ENCODE results near the gene GBP2. TPM values are rescaled to one million over a fixed set of nuclear protein-coding genes. Genes with fewer than 3 reads are reported as not detected.

GBP2 gene
- polyA plus RNA-seq, 3 donors, result 46.1 to 83.9 (median 74.1) TPM

GRCh38 chr1:89133747-89134146 is 7.8 kb upstream of the GBP2 start:
- H3K4me1 Mint-ChIP-seq, result peaks cover 23% of the 10 kb centered on the region
- peaks cover 0 to 6% (median 0%) of the 10 kb centered on the region in 7 donors for H3K9me3 Mint-ChIP-seq
- H3K27ac ChIP-seq (ENCODE audit: low read depth in 1 of 2, low read length in 2 of 2), result no peak overlapping the region
- H3K4me3 ChIP-seq (replicated peaks in 1 of 3; ENCODE audit: low read depth in 2 of 3, low read length in 3 of 3), result no peak overlapping the region
- H3K4me2 ChIP-seq (replicated peaks; ENCODE audit: extremely low read depth, low read length, poor library complexity, severe bottlenecking), result no peak overlapping the region
- no peaks in the 10 kb centered on the region for H3K36me3 ChIP-seq (replicated peaks in 1 of 2; ENCODE audit: control insufficient read depth in 1 of 2, insufficient read depth in 2 of 2, low read length in 2 of 2)
- H3K27ac Mint-ChIP-seq, result no peak overlapping the region
- intact Hi-C loops (cut with micrococcal nuclease), result no loop called here
- peaks cover 0 to 3% (median 0%) of the 10 kb centered on the region in 3 donors for H3K27me3 Mint-ChIP-seq (ENCODE audit: low read depth in 3 of 3)
- no peaks in the 10 kb centered on the region for H3K36me3 Mint-ChIP-seq
- no peak overlapping the region for H3K4me3 Mint-ChIP-seq
- H3K79me2 ChIP-seq (ENCODE audit: insufficient read depth, low read length), result no peaks in the 10 kb centered on the region
- H3K9ac ChIP-seq (ENCODE audit: insufficient read depth, low read length, poor library complexity, severe bottlenecking), result no peak overlapping the region
- no peaks in the 10 kb centered on the region for H3K9me3 ChIP-seq (replicated peaks in 1 of 2; ENCODE audit: control insufficient read depth in 1 of 2, insufficient read depth in 1 of 2, low read length in 2 of 2)
- no peak overlapping the region for H2AFZ ChIP-seq (ENCODE audit: insufficient read depth, low read depth, low read length, poor library complexity, severe bottlenecking)
- 100% methylated on average over 1 of the region's 1 CpG for WGBS (ENCODE audit: insufficient coverage)
- DNase-seq, result no peak
- no peak for TF ChIP-seq CTCF (IDR thresholded peaks at IDR 0.05)
- peaks cover 16 to 21% of the 10 kb centered on the region in 2 donors for H3K4me1 ChIP-seq (ENCODE audit: control insufficient read depth in 1 of 2, insufficient read depth in 2 of 2, low read length in 2 of 2)
- no peaks in the 10 kb centered on the region for H4K20me1 ChIP-seq (ENCODE audit: insufficient read depth, low read length)
- no peaks in the 10 kb centered on the region for H3K27me3 ChIP-seq (ENCODE audit: control insufficient read depth in 2 of 2, insufficient read depth in 2 of 2, low read length in 2 of 2)

- no peak overlapping the region for H3K4me2 ChIP-seq (replicated peaks; ENCODE audit: extremely low read depth, low read length, poor library complexity, severe bottlenecking)
- H3K9ac ChIP-seq (ENCODE audit: insufficient read depth, low read length, poor library complexity, severe bottlenecking), result no peak overlapping the region
- no peak overlapping the region for H3K27ac Mint-ChIP-seq
- H3K36me3 Mint-ChIP-seq, result no peaks in the 10 kb centered on the region
- no CpG with 5 or more reads among the region's 1 CpG for WGBS (ENCODE audit: insufficient coverage)
- H3K4me1 ChIP-seq (ENCODE audit: control insufficient read depth in 1 of 2, insufficient read depth in 2 of 2, low read length in 2 of 2), result peaks cover 35 to 46% of the 10 kb centered on the region in 2 donors
- H3K4me3 ChIP-seq (replicated peaks in 1 of 3; ENCODE audit: low read depth in 2 of 3, low read length in 3 of 3), result peak overlapping the region in 1 of 3 experiments; percentile 34
- peaks cover 0 to 14% (median 2%) of the 10 kb centered on the region in 7 donors for H3K9me3 Mint-ChIP-seq
- DNase-seq, result no peak
- no peaks in the 10 kb centered on the region for H3K9me3 ChIP-seq (replicated peaks in 1 of 2; ENCODE audit: control insufficient read depth in 1 of 2, insufficient read depth in 1 of 2, low read length in 2 of 2)
- H4K20me1 ChIP-seq (ENCODE audit: insufficient read depth, low read length), result no peaks in the 10 kb centered on the region
- H3K27me3 ChIP-seq (ENCODE audit: control insufficient read depth in 2 of 2, insufficient read depth in 2 of 2, low read length in 2 of 2), result no peaks in the 10 kb centered on the region
- peak overlapping the region in 1 of 2 donors; percentile 89 for H3K27ac ChIP-seq (ENCODE audit: low read depth in 1 of 2, low read length in 2 of 2)
- peaks cover 5% of the 10 kb centered on the region for H3K79me2 ChIP-seq (ENCODE audit: insufficient read depth, low read length)
- H3K36me3 ChIP-seq (replicated peaks in 1 of 2; ENCODE audit: control insufficient read depth in 1 of 2, insufficient read depth in 2 of 2, low read length in 2 of 2), result no peaks in the 10 kb centered on the region
- intact Hi-C loops (cut with micrococcal nuclease), result no loop called here
- TF ChIP-seq CTCF (IDR thresholded peaks at IDR 0.05), result no peak
- peaks cover 0 to 3% (median 0%) of the 10 kb centered on the region in 3 donors for H3K27me3 Mint-ChIP-seq (ENCODE audit: low read depth in 3 of 3)
- H3K4me1 Mint-ChIP-seq, result peaks cover 42% of the 10 kb centered on the region
- H3K4me3 Mint-ChIP-seq, result no peak overlapping the region
- no peak overlapping the region for H2AFZ ChIP-seq (ENCODE audit: insufficient read depth, low read depth, low read length, poor library complexity, severe bottlenecking)
These were observed 4.8 kb upstream of the GBP2 start for GRCh38 chr1:89130716-89131115.
